GM19099 (cell line): Measurements from ENCODE around the gene MRPS27.

Experiments used
- POLR2A ChIP-seq: IDR thresholded peaks from 3 replicates; pipeline ENCODE4 v1.6.1; 2011; ENCODE audit warnings: low read depth; ENCODE audit not compliant: insufficient read length; ENCODE audit errors: extremely low read depth

The MRPS27 gene

GRCh38 chr5:72197393-72197792 is 122.6 kb downstream of the MRPS27 start:
- TF ChIP-seq POLR2A, result no peak

GRCh38 chr5:72195581-72195980 is 124.5 kb downstream of the MRPS27 start:
- no peak for TF ChIP-seq POLR2A

- no peak for TF ChIP-seq POLR2A
These were observed 125.2 kb downstream of the MRPS27 start for GRCh38 chr5:72194846-72195245.

DNA sequence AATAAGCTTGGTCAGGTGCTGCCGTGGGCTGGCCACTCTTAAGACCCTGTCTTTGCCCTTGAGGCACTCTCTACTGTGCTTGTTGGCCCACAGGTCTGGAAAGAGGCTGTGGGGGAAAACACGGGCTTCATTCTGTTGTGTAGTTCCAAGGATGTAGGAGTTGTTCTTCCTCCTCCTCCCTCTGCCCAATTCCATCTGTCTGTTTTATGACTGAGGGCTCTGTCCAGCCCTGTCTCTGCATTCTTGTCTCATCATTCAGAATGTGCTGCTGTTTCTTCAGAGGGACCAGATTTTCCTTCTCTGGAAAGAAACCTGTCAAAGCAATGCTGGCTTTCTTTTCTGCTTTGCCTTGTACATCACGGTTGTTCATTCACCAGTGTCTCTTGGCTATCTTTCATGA is 128.6 kb downstream of the MRPS27 start:
- TF ChIP-seq POLR2A, result no peak

DNA sequence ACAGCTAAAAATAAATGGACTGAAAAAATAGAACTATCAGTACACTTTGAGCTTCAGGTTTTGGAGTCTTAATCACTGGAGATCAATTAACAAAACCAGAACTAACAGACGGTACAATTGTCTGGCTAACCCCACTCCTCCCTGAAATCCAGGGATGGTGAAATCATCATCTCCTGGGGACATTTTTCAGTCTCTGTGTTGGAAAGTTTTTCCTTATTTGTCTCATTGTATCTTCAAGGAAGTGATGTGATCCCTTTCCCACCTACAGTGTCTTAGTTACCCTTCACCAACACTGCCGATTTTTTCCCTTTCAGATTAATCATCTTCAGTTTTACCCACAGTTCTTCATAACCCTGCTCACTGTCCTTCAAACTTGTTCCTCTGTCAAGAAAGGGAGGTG is 130.9 kb downstream of the MRPS27 start:
- no peak for TF ChIP-seq POLR2A

DNA sequence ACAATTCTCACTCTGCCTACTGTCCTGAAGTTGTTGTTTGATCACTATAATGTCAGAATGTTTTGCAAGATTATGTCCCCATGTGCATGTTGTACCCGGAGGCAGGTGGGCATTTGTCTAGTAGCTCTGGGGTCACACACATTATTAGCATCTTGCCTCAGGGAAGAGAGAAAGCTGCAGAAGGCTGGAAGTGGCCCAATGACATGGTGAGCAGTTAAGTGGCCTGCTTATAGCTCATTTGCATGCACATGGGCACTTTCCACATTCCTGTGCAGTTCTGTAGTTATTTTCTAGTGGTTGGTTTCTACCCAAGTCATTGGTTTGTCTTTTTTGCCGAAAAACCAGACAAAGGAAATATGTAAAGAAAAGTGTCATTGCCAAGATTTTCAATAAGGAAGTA is 131.9 kb downstream of the MRPS27 start:
- TF ChIP-seq POLR2A, result no peak

GRCh38 chr5:72187388-72188075 is 132.5 kb downstream of the MRPS27 start:
- TF ChIP-seq POLR2A, result no peak

DNA sequence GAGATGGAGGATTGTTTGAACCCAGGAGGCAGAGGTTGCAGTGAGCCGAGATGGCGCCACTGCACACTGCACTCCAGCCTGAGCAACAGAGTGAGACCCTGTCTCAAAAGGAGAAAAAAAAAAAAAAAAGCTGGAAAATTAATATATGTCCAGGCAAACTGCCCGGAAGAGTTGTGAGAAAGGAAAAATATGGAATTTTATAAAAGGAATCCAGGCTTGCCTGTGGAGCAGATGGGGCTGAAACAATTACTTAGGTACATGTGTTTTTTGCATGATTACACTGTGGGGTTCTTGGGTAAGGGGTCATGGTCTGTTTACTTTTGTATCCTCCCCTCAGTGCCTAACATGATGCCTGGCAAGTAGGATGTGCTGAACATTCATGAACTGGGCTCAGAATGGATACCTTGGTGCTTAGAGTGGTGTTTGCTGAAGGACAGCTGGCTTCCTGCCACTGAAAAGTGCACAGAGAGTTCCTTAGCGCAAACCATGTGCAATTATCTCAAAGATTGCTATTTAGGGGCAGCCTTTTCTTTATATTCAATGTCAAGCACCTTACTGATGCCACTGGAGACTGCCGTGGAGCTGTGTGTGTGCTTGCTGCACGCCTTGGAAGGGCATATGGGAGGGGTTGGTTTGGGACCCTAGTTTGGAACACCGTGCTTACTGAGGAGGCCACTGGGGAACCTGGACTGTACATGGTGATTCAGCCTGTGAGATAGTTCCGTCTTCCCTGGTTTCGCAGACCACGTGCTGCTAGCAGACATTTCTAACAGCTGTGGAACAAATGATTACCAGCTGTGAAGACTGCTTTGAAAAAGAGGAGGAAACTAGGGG is 134.3 kb downstream of the MRPS27 start:
- TF ChIP-seq POLR2A, result no peak

- no peak for TF ChIP-seq POLR2A
These were observed 135.6 kb downstream of the MRPS27 start for GRCh38 chr5:72184408-72184807.

- no peak for TF ChIP-seq POLR2A
These were observed 136.9 kb downstream of the MRPS27 start for GRCh38 chr5:72183101-72183520.

GRCh38 chr5:72182686-72183085 is 137.4 kb downstream of the MRPS27 start:
- TF ChIP-seq POLR2A, result no peak

DNA sequence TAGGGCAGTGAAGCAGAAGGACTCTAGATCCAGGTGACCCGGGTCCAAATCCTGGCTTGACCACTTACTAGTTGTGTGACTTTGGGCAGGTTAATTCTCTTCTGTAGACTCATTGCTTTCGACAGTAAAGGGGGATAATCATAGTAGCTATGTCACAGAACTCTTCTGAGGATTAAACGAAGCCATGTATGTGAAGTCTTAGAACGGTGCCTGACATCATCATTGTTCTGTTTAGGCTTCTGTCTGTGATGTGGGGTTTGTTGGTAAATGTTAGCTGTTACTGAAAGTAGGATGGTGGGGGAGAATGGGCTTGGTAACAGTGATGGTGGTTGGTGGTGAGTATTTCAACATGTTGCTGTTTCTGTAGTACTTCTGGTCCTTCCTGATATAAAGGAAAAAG is 139.1 kb downstream of the MRPS27 start:
- no peak for TF ChIP-seq POLR2A

- no peak for TF ChIP-seq POLR2A
These were observed 140.1 kb downstream of the MRPS27 start for GRCh38 chr5:72179816-72180440.

DNA sequence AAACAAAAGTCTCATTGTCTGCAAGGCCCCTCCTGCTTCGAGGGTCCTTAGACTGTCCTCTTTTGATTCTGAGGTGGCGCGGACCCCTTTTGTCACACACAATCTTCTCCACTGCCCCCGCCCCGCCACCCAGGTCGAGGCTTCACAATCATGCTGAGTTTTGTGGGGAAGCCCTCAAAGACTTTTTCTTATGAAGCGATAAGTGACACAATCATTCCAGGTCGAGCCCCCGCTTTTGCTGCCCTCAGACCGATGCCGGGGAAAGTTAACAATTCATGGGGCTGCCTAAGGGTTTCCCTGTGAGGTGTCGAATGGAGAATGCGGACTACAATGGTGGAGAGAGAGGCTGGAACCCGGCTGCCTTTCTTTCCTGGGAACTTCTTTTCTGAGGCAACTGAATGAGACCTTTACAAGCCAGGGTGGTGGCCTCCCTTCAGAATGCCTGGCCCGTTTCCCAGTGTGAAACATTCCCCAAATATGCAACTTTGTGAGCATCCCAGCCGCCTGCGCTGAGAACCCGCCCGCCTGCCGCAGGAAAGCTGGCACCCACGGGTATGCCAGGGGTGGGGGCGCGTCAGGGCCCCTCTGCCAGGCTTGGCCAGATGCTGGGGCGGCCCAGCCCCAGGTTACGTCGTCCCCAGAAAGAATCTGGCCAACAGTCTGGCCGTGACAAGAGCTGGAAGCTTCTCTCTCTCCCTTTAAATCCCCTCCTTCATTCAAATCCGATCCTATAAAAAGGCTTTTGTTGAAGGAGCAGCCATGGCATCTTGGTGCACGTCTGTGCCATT is 140.8 kb downstream of the MRPS27 start:
- no peak for TF ChIP-seq POLR2A

- no peak for TF ChIP-seq POLR2A
These were observed 142.5 kb downstream of the MRPS27 start for GRCh38 chr5:72177538-72177937.
